ENCODE data around the gene RHOF.
"Not testable (repeated sequence)": the region's sequence is repeated elsewhere in the genome, so short reads cannot be mapped to it uniquely, and the experiment has no call there.

Gene RHOF

GRCh38 chr12:121792607-121793439, 665 bp downstream of the RHOF start:
- DNase-seq (ENCODE audit: low spot score), result no peak

DNA sequence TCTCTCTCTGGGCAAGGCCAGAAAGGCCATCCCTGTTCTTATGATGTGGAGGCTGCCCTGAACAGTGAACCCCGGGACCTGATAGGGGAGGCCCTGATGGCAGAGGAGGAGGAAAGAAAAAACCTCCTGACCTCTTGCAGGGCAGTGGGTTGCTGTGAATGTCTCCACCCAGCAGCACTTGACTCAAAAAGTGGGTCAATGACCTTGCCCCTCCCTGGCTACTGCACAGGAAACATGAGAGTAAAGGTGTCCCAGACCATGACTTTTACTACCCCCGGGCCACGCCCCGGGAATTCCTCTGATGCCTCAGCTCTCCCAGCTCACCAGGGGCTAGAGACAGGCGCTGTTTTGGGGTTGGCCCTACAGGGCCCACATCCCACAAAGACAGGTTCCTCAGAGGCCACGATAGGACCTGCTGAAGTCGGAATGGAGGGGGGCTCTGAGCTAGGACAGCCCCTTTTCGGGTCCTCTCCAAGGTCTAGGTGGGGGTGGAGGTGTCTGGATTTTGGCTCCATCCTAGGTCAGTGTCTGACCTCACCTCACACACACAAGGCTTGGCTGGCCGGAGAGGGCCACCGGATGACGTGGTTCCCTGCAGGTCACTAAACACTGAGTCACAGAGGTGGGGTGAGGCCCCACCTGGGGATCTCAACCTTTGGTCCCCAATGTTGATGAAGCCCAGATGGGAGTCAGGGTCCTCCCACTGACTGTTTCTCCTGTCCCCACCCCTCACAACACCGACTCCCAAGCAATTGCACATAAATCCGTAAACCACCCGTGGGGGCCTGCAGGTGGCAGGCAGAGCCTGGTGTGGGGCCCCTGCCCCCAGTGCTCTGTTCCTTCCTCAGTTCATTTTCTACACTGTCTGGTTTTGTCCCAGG, 1.6 kb downstream of the RHOF start:
- DNase-seq (ENCODE audit: low spot score), result no peak

DNA sequence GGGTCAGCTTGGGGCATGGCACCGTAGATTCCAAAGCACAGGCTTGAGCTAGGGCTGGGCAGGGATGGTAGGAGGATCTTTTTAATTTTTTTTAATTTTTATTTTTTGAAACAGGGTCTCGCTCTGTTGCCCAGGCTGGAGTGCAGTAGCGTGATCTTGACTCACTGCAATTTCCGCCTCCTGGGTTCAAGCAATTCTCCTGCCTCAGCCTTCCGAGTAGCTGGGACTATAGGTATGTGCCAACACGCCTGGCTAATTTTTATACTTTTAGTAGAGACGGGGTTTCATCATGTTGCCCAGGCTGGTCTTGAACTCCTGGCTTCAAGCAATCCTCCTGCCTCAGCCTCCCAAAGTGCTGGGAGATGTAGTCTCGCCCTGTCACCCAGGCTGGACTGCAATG, 2.7 kb downstream of the RHOF start:
- not testable (repeated sequence) for DNase-seq (ENCODE audit: low spot score)

- DNase-seq (ENCODE audit: low spot score), result no peak
Measured at GRCh38 chr12:121789800-121790728, 3.4 kb downstream of the RHOF start.

GRCh38 chr12:121789233-121789781, 4.2 kb downstream of the RHOF start:
- DNase-seq (ENCODE audit: low spot score), result no peak

GRCh38 chr12:121788176-121788818, 5.2 kb downstream of the RHOF start:
- no peak for DNase-seq (ENCODE audit: low spot score)

DNA sequence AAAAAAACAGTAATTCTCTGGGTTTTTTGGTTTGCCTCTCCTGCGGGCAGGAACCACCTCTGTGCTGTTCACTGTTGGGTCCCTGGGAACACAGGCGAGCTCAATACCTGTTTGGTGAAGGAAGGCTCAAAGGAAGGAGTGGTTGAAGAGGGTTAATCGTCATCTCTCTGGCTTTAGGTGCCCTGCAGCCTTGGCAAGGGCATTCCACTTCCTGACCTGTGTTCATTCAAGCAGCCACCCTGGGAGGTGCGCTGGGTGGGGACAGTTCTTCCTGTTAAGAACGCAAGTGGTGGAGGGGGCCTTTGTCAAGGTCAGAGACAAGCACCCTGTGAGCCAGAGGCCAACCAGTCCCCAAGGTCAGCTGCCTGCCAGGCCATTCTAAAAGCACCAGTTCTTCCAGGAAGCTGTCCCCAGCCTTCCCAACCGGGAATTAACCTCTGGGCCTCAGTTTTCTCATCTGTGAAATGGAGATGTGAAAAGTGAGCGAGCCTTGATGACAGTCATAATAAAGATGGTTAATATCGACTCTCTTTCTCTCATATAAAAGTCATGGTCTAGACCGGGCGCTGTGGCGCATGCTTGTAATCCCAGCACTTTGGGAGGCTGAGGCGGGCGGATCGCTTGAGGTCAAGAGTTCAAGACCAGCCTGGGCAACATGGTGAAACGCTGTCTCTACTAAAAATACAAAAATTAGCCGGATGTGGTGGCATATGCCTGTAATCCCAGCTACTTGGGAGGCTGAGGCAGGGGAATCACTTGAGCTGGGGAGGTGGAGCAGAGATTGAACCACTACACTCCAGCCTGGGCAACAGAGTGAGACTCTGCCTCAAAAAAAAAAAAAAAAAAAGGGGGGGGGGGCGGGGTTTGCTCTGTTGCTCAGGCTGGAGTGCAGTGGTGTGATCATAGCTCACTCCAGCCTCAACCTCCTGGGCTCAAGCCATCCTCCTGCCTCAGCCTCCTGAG, 6.1 kb downstream of the RHOF start:
- DNase-seq (ENCODE audit: low spot score), result no peak

DNA sequence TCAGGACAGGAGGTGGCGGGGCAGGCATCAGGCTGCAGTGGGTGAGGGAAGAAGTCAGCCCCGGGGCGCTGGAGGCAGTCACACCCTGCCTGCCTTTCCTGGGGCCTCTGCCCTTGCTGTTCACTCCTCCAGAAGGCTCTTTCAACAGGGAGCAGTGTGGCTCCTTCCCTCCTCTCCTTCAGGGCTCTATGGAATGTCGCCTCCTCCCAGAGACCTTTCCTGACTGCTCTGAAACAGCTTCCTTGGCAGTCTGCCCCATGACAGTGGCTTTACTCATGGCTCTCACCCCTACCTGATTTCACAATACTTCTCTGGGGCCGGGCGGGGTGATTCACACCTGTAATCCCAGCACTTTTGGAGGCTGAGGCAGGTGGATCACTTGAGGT, 7.1 kb downstream of the RHOF start:
- no peak for DNase-seq (ENCODE audit: low spot score)

DNA sequence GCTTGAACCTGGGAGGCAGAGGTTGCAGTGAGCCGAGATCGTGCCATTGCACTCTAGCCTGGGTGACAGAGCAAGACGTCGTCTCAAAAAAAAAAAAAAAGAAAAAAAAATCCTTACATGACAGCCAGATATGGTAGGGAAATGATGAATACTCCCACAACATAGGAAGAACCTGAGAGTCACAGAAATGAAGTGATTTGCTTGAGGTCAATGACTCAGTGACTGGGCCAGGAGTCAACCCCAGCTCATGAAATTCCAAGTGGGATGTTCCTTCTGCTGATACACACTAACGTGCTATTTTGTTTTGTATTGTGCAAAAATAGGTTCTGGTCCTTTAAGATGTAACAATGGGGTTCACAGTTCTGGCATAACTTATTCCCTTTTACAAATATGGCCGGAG, 9.0 kb downstream of the RHOF start:
- no peak for DNase-seq (ENCODE audit: low spot score)

DNA sequence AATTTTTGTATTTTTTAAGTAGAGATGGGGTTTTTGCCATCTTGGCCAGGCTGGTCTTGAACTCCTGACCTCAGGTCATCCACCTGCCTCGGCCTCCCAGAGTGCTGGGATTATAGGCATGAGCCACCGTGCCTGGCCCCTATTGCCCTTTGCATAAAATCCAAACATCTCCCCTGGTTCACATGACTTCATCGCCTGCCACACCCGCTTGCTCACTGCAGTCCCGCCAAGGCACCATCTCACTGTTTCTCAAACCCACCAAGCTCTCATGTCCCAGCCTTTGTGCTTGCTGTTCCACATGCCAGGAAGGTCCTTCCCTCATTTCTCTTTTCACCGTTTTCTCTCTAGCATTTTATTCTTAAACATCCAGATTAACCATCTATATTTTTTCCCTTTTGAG, 9.7 kb downstream of the RHOF start:
- no peak for DNase-seq (ENCODE audit: low spot score)

GRCh38 chr12:121781998-121782979, 11.2 kb downstream of the RHOF start:
- no peak for DNase-seq (ENCODE audit: low spot score)

GRCh38 chr12:121781484-121781997, 11.9 kb downstream of the RHOF start:
- no peak for DNase-seq (ENCODE audit: low spot score)

DNA sequence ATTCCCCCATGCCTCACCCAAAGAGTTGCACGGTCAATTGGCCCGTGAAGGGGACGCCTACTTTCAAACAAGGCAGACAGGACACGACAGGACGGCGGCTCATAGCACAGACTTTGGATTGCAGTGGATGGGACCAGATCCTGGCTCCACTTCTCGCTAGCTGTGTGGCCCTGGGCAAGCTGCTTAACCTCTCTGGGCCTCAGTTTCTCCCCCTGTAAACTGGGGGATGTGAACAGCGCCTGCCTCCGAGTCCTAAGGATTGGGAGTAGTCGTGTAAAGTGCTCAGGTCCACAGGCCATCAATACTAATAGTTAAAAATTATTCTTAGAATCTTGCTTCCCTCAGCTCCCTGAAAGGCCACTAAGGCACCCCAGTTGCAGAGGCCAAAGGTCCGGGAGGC, 13.1 kb downstream of the RHOF start:
- no peak for DNase-seq (ENCODE audit: low spot score)

GRCh38 chr12:121779422-121779895, 14.0 kb downstream of the RHOF start:
- no peak for DNase-seq (ENCODE audit: low spot score)

- no peak for DNase-seq (ENCODE audit: low spot score)
Measured at GRCh38 chr12:121778567-121779421, 14.7 kb downstream of the RHOF start.

DNA sequence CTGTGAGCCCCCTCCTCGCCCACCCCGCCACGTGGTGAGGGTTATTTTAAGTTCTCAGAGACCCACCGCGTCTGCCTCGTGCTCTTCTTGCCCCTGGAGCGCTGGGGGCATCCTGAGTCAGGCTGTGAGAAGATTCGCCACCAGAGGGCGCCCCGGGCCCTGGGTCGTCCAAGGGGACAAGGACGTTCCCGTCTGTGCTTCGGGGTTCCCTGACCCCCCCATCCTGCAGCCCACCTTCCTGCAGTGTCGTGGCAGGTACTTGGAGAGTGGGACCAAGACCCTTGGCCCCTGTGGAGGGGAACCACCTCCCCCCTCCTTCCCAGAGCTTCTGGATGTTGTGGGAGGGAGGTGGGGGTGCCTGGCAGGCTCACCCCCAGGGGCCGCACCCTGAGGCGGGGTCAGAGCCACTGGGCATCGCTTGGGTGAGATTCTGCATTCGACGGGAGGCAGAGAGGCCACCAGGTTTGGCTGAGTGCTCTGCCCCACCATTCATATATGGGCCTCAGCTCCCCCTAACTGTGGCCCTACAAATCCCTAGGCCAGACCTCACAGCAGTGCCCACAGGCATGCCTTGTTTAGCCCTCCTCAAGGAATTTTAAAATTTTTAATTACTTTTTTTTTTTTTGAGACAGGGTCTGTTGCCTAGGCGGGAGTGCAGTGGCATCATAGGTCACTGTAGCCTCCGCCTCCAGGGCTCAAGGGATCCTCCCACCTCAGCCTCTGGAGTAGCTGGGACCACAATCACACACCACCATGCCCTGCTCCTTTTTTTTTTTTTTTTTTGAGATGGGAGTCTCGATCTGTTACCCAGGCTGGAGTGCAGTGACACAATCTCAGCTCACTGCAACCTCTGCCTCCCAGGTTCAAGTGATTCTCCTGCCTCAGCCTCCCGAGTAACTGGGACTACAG, 17.0 kb downstream of the RHOF start:
- DNase-seq (ENCODE audit: low spot score), result no peak
